Cardiac muscle cell (in vitro differentiated cells and primary cell): ENCODE measurements around the gene TMEM255B. TPM values are rescaled to one million over a fixed set of nuclear protein-coding genes. Genes with fewer than 3 reads are reported as not detected.

Source experiments
- DNase-seq, 2 donors: peaks; one replicate each; pipeline versions ENCODE4 v3.0.0 to v3.0.0-alpha.2; 2010 to 2017; ENCODE audit warnings: low read depth in 1 of 2, low spot score in 1 of 2
- H3K27ac ChIP-seq: fragments of 200-600 bp; sonication (generic); 2 replicates; pipeline ENCODE4 v1.5.1; 2016
- H3K27me3 ChIP-seq: fragments of 200-600 bp; sonication (generic); 2 replicates; pipeline ENCODE4 v1.6.0; 2016; ENCODE audit warnings: control low read depth
- H3K36me3 ChIP-seq: fragments of 200-600 bp; sonication (generic); 2 replicates; pipeline ENCODE4 v1.5.1; 2016; ENCODE audit warnings: control low read depth
- H3K4me1 ChIP-seq: fragments of 200-600 bp; sonication (generic); 2 replicates; pipeline ENCODE4 v1.8.1; 2017; ENCODE audit warnings: low read depth, mild to moderate bottlenecking, mixed run types
- H3K4me3 ChIP-seq: fragments of 200-600 bp; sonication (generic); 2 replicates; pipeline ENCODE4 v1.5.1; 2016; ENCODE audit warnings: mild to moderate bottlenecking
- H3K9me3 ChIP-seq: fragments of 200-600 bp; sonication (generic); 2 replicates; pipeline ENCODE4 v1.5.1; 2017; ENCODE audit warnings: low read depth, mild to moderate bottlenecking, control low read depth
- polyA plus RNA-seq: library from polyadenylated mRNA; unstranded; fragments of >200 nt; fragmentation: Nextera tagmentation; extraction: Ambion mirVana; gene quantifications from 2 replicates; pipeline ENCODE4 v1.2.1, GENCODE V29; 2016
- total RNA-seq: library from RNA; depleted of rRNA; stranded (reverse); fragments of >200 nt; gene quantifications from 2 replicates; pipeline ENCODE4 v1.2.3, GENCODE V29; 2016
- TF ChIP-seq, protein P1 (sequence below): IDR thresholded peaks from 2 replicates; pipeline ENCODE4 v1.5.1; 2012; ENCODE audit warnings: low read depth, mild to moderate bottlenecking, low read length

TMEM255B gene
- total and polyA plus RNA-seq, 2 experiments from 2014 or later = 0.17 TPM; not detected in 1

DNA sequence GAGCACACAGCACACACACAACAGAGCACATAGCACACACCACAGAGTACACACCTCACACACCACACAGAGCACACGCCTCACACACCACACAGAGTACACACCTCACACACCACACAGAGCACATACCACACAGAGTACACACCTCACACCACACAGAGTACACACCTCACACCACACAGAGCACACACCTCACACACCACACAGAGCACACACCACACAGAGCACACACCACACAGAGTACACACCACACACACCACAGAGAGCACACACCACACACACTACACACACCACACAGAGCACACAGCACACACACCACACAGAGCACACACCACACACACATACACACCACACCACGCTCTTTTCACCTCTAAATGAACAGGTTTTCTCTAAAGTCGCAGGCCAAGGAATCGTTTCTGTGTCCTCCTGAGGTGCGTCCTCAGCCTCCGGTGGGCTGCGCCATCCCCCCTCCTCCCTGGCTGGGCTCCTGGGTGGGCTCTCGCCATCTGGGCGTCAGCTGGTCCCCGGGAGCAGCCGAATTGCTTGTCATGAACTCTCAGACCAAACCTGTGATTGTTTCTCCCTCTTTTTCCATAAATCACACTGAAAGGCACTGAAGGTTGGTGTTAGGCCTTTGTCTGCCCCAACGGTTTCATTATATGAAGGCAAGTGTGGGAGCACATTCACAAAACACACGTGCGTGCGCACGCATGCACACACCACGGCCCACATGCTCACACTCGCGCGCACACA, 37.4 kb downstream of the TMEM255B start:
- TF ChIP-seq, protein P1, sequence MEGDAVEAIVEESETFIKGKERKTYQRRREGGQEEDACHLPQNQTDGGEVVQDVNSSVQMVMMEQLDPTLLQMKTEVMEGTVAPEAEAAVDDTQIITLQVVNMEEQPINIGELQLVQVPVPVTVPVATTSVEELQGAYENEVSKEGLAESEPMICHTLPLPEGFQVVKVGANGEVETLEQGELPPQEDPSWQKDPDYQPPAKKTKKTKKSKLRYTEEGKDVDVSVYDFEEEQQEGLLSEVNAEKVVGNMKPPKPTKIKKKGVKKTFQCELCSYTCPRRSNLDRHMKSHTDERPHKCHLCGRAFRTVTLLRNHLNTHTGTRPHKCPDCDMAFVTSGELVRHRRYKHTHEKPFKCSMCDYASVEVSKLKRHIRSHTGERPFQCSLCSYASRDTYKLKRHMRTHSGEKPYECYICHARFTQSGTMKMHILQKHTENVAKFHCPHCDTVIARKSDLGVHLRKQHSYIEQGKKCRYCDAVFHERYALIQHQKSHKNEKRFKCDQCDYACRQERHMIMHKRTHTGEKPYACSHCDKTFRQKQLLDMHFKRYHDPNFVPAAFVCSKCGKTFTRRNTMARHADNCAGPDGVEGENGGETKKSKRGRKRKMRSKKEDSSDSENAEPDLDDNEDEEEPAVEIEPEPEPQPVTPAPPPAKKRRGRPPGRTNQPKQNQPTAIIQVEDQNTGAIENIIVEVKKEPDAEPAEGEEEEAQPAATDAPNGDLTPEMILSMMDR = no peak
- H3K27me3 ChIP-seq = no peaks in the 10 kb centered on the region
- no peaks in the 10 kb centered on the region for H3K9me3 ChIP-seq
- H3K27ac ChIP-seq = no peak overlapping the region
- H3K4me3 ChIP-seq = no peak overlapping the region
- peaks cover 1% of the 10 kb centered on the region for H3K4me1 ChIP-seq
- H3K36me3 ChIP-seq = no peaks in the 10 kb centered on the region
- no peak for DNase-seq

DNA sequence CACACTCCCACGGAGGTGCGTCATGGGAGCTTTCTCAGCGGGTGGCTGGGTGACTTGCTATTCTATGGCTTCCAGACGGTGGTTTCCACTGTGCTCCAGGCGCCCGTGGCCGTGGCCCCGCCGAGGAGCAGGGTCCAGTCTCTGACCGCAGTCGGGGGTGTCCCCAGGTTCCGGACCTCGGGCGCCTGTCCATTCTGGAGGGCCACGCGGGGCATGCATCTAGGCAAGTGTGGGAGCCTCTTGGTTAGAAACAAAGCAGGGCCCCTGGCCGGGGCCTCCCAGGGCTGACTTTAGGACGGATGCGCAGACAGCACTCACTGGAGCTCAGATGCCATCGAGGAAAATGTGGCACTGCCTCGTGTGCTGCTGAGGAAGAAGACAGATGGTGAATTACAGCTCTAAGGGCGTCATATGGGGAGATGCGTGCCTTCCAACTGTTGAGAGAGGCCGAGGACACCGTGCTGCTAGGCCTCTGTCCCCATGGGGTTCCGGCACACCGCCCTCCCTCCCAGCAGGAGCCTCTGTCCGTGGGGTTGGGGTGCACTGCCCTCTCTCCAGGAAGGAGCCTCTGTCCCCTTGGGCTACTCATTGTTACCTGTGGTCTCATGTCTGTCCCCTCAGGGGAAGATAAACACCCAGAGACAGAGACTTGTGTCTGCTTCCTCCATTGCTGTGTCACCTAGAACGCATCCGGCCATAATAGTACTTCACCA, 38.1 kb downstream of the TMEM255B start:
- Histone ChIP-seq H3K4me3 (no peak overlapping the region), H3K36me3 (no peaks in the 10 kb centered on the region), H3K4me1 (peaks cover 9% of the 10 kb centered on the region), H3K27me3 (no peaks in the 10 kb centered on the region), H3K9me3 (no peaks in the 10 kb centered on the region), H3K27ac (no peak overlapping the region)
- TF ChIP-seq, protein P1 = no peak
- DNase-seq = no peak

DNA sequence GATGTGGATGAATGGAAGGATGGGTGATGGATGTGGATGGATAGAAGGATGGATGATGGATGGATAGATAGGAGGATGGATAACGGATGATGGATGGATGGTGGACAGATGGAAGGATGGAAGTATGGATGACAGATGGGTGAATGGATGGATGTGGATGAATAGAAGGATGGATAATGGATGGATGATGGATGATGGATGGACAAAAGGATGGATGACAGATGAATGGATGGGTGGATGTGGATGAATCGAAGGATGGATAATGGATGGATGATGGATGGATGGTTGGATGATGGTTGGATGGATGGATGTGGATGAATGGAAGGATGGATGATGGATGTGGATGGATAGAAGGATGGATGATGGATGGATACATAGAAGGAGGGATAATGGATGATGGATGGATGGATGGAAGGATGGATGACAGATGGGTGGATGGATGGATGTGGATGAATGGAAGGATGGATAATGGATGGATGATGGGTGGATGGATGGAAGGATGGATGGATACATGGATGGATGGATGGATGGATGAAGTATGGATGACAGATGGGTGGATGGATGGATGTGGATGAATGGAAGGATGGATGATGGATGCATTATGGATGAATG, 39.3 kb downstream of the TMEM255B start:
- no peak overlapping the region for H3K4me3 ChIP-seq
- H3K27me3 ChIP-seq = no peaks in the 10 kb centered on the region
- H3K9me3 ChIP-seq = no peaks in the 10 kb centered on the region
- H3K36me3 ChIP-seq = no peaks in the 10 kb centered on the region
- no peak overlapping the region for H3K27ac ChIP-seq
- DNase-seq = no peak
- peaks cover 9% of the 10 kb centered on the region for H3K4me1 ChIP-seq
- TF ChIP-seq, protein P1 = no peak

DNA sequence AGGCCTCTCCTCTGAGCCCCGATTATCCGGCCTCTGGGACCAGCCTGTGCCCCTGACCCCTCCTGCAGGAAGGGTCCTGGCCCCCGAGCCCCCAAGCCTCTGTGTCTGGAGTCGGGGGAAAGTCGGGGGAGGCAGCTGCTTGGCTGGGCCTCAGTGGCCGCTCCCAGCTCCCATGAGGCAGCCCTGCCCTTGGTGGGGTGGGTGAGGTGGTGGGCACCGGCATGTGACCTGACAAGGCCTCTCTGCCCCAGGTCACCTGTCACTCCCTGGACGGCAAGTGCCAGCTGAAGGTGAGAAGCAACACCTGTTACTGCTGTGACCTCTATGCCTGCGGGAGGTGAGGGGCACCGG, 41.5 kb downstream of the TMEM255B start:
- Histone ChIP-seq H3K4me3 (no peak overlapping the region), H3K4me1 (peaks cover 9% of the 10 kb centered on the region), H3K36me3 (no peaks in the 10 kb centered on the region), H3K9me3 (no peaks in the 10 kb centered on the region), H3K27ac (no peak overlapping the region), H3K27me3 (no peaks in the 10 kb centered on the region)
- DNase-seq = no peak
- TF ChIP-seq, protein P1 = no peak

DNA sequence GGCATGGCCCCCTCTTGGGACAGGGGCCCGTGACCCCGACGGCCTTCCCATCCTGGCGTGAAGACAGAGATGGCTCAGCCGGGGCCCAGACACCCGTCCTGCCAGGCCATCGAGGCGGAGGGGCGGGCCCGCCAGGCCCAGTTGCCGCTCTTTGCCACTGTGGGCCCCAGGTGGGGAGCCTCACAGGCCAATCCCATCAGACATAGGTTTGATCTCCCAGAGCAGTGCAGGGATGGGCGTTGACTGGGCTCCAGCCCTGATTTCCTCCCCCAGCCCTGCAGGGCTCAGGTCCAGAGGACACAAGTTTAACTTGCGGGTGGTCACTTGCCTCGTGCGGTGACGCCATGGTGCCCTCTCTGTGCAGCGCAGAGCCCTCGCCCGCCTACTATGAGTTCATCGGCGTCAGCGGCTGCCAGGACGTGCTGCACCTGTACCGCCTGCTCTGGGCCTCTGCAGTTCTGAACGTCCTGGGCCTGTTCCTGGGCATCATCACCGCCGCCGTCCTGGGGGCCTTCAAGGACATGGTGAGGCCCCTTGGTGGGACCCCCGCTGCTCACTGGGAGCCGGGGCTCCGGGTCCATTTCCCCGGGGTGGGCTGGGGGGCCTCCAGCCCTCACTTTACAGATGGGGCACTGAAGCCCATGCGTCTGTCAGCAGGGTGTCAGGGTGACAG, 42.4 kb downstream of the TMEM255B start:
- TF ChIP-seq, protein P1 = no peak
- Histone ChIP-seq H3K4me1 (peaks cover 9% of the 10 kb centered on the region), H3K9me3 (no peaks in the 10 kb centered on the region), H3K27ac (no peak overlapping the region), H3K27me3 (no peaks in the 10 kb centered on the region), H3K4me3 (no peak overlapping the region), H3K36me3 (no peaks in the 10 kb centered on the region)
- DNase-seq = no peak
